Smooth muscle cell (in vitro differentiated cells): ENCODE data around the gene USP51. TPM values are rescaled to one million over a fixed set of nuclear protein-coding genes. Genes with fewer than 3 reads are reported as not detected.
"Not testable (repeated sequence)": the region's sequence is repeated elsewhere in the genome, so short reads cannot be mapped to it uniquely, and the experiment has no call there.

Experiments used
- DNase-seq: peaks from one replicate; lab custom pipeline; 2025; ENCODE audit not compliant: unreplicated experiment; lab: John Stamatoyannopoulos, UW
- H2AFZ ChIP-seq: fragments of 200-600 bp; sonication (generic); 2 replicates; pipeline ENCODE4 v1.6.0; 2016; ENCODE audit warnings: antibody characterized with exemption, low read depth, mild to moderate bottlenecking
- H3F3A ChIP-seq: fragments of 200-600 bp; sonication (generic); 2 replicates; pipeline ENCODE4 v1.6.0; 2017; ENCODE audit warnings: antibody characterized with exemption, low read depth
- H3K27ac ChIP-seq: fragments of 200-600 bp; sonication (generic); 2 replicates; pipeline ENCODE4 v1.5.1; 2016; ENCODE audit warnings: low read depth, mild to moderate bottlenecking
- H3K27me3 ChIP-seq: fragments of 200-600 bp; sonication (generic); 2 replicates; pipeline ENCODE4 v1.6.1; 2016; ENCODE audit warnings: low read depth, mild to moderate bottlenecking
- H3K36me3 ChIP-seq: fragments of 200-600 bp; sonication (generic); 2 replicates; pipeline ENCODE4 v1.5.1; 2016; ENCODE audit warnings: low read depth
- H3K4me1 ChIP-seq: fragments of 200-600 bp; sonication (generic); 2 replicates; pipeline ENCODE4 v1.5.1; 2016; ENCODE audit warnings: low read depth
- H3K4me2 ChIP-seq: fragments of 200-600 bp; sonication (generic); 2 replicates; pipeline ENCODE4 v1.6.0; 2016; ENCODE audit warnings: mild to moderate bottlenecking
- H3K4me3 ChIP-seq: fragments of 200-600 bp; sonication (generic); 2 replicates; pipeline ENCODE4 v1.5.1; 2016; ENCODE audit warnings: mild to moderate bottlenecking
- H3K79me2 ChIP-seq: fragments of 200-600 bp; sonication (generic); 2 replicates; pipeline ENCODE4 v1.6.0; 2016; ENCODE audit warnings: low read depth, mild to moderate bottlenecking
- H3K9ac ChIP-seq: fragments of 200-600 bp; sonication (generic); 2 replicates; pipeline ENCODE4 v1.6.0; 2016; ENCODE audit warnings: low read depth
- H3K9me3 ChIP-seq: fragments of 200-600 bp; sonication (generic); replicated peaks from 2 replicates; pipeline ENCODE4 v1.5.1; 2016; ENCODE audit warnings: low read depth
- H4K20me1 ChIP-seq: fragments of 200-600 bp; sonication (generic); 2 replicates; pipeline ENCODE4 v1.6.0; 2016; ENCODE audit warnings: low read depth
- WGBS: methylation state at CpG from one replicate; pipeline ENCODE4 v1.1.7; 2016; ENCODE audit warnings: low lambda C conversion rate; 5-methylcytosine and 5-hydroxymethylcytosine counted together
- polyA plus RNA-seq: library from polyadenylated mRNA; unstranded; fragments of >200 nt; fragmentation: Nextera tagmentation; extraction: Ambion mirVana; gene quantifications from 2 replicates; pipeline ENCODE4 v1.2.1, GENCODE V29; 2016
- total RNA-seq: library from RNA; depleted of rRNA; stranded (reverse); fragments of >200 nt; gene quantifications from 2 replicates; pipeline ENCODE4 v1.2.3, GENCODE V29; 2014
- TF ChIP-seq, protein P1 (sequence below): fragments of 200-600 bp; sonication (generic); IDR thresholded peaks from 2 replicates; pipeline ENCODE4 v1.5.1; 2017; ENCODE audit warnings: borderline replicate concordance, mild to moderate bottlenecking, antibody characterized with exemption; ENCODE audit not compliant: insufficient read depth, poor library complexity, severe bottlenecking

USP51 gene
- total and polyA plus RNA-seq, 2 experiments from 2014 or later: 0.37 to 1.2 TPM

DNA sequence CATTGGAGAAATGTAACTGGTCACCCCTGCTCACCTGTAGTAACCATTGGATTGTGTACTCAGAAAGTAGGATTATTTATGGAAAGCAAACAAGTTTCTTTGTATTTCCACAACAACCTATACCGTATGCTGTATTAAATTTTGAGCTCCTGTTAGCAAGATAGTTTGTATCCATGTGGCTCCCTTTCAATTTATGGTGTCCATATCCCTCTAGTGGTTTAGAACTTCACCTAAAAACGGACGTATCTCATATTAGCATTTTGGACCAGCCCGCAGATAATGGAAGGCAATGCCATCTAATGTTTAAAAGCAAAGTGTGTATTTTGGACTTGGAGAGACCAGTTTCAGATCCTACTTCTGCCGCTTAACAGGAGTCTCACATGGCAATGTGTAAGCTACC lies 17.4 kb upstream of the USP51 start:
- not testable (repeated sequence) for H4K20me1 ChIP-seq, H3K9ac ChIP-seq, H3K27ac ChIP-seq, DNase-seq, H3K27me3 ChIP-seq, H3F3A ChIP-seq, H3K79me2 ChIP-seq, H3K4me3 ChIP-seq, H3K4me1 ChIP-seq, H3K9me3 ChIP-seq, H3K36me3 ChIP-seq, H3K4me2 ChIP-seq, H2AFZ ChIP-seq
- WGBS: no CpG with 5 or more reads among the region's 5 CpGs

DNA sequence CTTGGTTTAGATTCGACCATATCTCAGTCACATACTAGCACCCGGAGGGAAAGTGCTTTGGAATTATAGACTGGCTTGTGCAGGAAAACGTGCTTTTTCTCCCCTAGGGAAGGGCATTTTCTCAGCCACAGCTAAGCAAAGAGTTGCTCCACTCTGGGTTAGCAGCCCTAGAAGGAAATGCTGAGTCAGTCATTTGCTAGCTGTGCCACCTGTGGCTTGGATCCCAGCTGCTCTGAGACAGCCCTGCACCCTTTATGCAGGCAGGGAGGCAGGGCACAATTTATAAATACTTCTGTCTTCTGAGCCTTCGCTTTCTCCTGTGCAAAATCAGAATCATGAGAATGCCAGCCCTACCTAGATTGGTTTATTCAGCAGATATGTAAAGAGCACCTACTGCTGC lies 1.3 kb upstream of the USP51 start:
- H3K36me3 ChIP-seq: no peaks in the 10 kb centered on the region
- no peak overlapping the region for H3K4me2 ChIP-seq
- H3K4me1 ChIP-seq: no peaks in the 10 kb centered on the region
- H3K27me3 ChIP-seq: no peaks in the 10 kb centered on the region
- no peaks in the 10 kb centered on the region for H3K9me3 ChIP-seq
- no peak overlapping the region for H3K9ac ChIP-seq
- WGBS: 69% methylated on average over 4 of the region's 4 CpGs
- H3K79me2 ChIP-seq: no peaks in the 10 kb centered on the region
- H3K4me3 ChIP-seq: no peak overlapping the region
- H3F3A ChIP-seq: no peaks in the 10 kb centered on the region
- TF ChIP-seq, protein P1, sequence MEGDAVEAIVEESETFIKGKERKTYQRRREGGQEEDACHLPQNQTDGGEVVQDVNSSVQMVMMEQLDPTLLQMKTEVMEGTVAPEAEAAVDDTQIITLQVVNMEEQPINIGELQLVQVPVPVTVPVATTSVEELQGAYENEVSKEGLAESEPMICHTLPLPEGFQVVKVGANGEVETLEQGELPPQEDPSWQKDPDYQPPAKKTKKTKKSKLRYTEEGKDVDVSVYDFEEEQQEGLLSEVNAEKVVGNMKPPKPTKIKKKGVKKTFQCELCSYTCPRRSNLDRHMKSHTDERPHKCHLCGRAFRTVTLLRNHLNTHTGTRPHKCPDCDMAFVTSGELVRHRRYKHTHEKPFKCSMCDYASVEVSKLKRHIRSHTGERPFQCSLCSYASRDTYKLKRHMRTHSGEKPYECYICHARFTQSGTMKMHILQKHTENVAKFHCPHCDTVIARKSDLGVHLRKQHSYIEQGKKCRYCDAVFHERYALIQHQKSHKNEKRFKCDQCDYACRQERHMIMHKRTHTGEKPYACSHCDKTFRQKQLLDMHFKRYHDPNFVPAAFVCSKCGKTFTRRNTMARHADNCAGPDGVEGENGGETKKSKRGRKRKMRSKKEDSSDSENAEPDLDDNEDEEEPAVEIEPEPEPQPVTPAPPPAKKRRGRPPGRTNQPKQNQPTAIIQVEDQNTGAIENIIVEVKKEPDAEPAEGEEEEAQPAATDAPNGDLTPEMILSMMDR: no peak
- H3K27ac ChIP-seq: no peak overlapping the region
- no peaks in the 10 kb centered on the region for H4K20me1 ChIP-seq
- no peak overlapping the region for H2AFZ ChIP-seq
- no peak for DNase-seq

DNA sequence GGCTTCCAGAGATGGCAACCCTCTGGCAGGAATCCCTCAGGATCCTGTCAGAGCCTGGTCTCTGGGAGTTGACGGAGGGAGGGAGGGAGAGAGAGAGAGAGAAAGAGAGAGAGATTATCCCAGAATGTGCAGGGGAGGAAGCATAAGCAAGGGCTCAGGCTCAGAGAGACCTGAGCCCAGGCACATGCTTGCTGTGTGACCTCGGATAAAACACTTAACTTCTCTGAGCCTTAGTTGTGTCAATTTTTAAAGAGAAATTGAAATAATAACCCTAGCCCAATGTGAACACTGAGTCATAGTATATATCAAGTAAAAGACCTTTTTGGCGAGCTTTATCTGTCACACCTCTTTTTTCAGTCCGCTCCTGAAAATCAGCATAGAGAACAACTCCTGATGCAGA lies 473 bp upstream of the USP51 start:
- TF ChIP-seq, protein P1: no peak
- Histone ChIP-seq H3K36me3 (no peaks in the 10 kb centered on the region), H4K20me1 (no peaks in the 10 kb centered on the region), H3K4me1 (no peaks in the 10 kb centered on the region), H3K27me3 (no peaks in the 10 kb centered on the region), H3K4me2 (peak overlapping the region; percentile 89), H3K79me2 (no peaks in the 10 kb centered on the region), H3K9me3 (no peaks in the 10 kb centered on the region), H3K4me3 (peak overlapping the region; percentile 71), H3K9ac (peak overlapping the region; percentile 84), H3K27ac (peak overlapping the region; percentile 77), H2AFZ (peak overlapping the region; percentile 94), H3F3A (no peaks in the 10 kb centered on the region)
- DNase-seq: no peak
- 61% methylated on average over 4 of the region's 4 CpGs for whole genome bisulfite sequencing

DNA sequence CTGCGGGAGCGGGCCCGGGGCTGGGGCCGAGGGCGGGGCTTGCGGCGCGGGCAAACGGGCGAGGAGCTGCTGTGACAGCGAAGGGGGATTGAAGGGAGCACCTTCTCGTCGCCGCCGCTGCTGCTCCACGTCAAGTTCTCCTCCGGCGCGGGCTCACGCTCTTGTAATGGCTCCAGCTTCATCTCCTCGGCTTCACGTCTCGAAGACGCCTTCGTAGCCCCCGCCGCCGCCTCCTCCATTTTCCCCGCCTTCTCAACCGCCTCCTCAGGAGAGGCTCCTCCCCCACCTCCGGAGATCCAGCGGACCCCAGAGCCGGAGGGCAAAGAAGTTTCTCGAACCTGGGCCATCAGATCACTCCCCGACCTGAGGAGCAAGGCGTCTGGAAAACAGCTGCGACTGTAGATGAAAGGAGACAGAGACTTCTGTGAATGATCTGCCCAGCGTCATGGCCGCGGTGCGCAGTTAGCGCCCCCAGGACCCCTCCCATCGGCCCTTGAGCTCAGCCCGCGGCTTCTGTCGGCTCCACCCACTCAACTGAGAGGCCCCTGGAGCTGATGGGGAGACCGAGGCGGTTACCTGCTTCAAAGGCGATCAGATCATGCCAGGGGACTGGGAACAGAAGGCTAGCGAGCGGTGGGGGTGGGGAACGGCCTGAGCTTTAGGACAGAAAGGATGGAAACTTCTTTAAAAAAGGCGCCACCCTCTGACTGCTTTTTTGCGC lies 895 bp downstream of the USP51 start:
- Histone ChIP-seq H3K4me2 (peak overlapping the region; percentile 89), H3K4me3 (peak overlapping the region; percentile 71), H4K20me1 (no peaks in the 10 kb centered on the region), H3K9ac (peak overlapping the region; percentile 84), H3F3A (no peaks in the 10 kb centered on the region), H2AFZ (peak overlapping the region; percentile 94), H3K79me2 (no peaks in the 10 kb centered on the region), H3K36me3 (no peaks in the 10 kb centered on the region), H3K27ac (peak overlapping the region; percentile 77), H3K9me3 (no peaks in the 10 kb centered on the region), H3K27me3 (no peaks in the 10 kb centered on the region), H3K4me1 (no peaks in the 10 kb centered on the region)
- 40% methylated on average over 39 of the region's 54 CpGs for WGBS
- peak; percentile 52 for DNase-seq
- TF ChIP-seq, protein P1: no peak
